Psoas muscle (tissue), 8 donors: Measurements from ENCODE around the gene FOXJ2. TPM values are rescaled to one million over a fixed set of nuclear protein-coding genes. Genes with fewer than 3 reads are reported as not detected.

ENCODE experiments used
- ATAC-seq, 4 donors: fragments of 200-7000 bp; cut with Tn5 transposase; one replicate each; pipeline ENCODE4 v1.9.1; 2020; ENCODE audit warnings: moderate library complexity in 3 of 4, mild to moderate bottlenecking in 2 of 4
- DNase-seq, 2 donors: peaks; one replicate each; pipeline ENCODE4 v3.0.0-alpha.2; 2020
- H3K27ac ChIP-seq: fragments of 200-600 bp; one replicate; pipeline ENCODE4 v1.8.0; 2022
- H3K27me3 ChIP-seq, 3 donors: fragments of 200-600 bp in 1 of 3; one replicate each; pipeline versions ENCODE4 v1.6.1 to v1.8.0; 2013 to 2022; ENCODE audit warnings: low read length in 2 of 3, mild to moderate bottlenecking in 2 of 3, moderate library complexity in 1 of 3; ENCODE audit not compliant: insufficient read depth in 3 of 3
- H3K36me3 ChIP-seq, 2 donors: fragments of 200-600 bp in 1 of 2; one replicate each; pipeline versions ENCODE4 v1.6.1 to v1.8.0; 2013 to 2022; ENCODE audit warnings: low read depth in 1 of 2, mild to moderate bottlenecking in 1 of 2, moderate library complexity in 1 of 2; ENCODE audit not compliant: insufficient read depth in 1 of 2
- H3K4me1 ChIP-seq: fragments of 200-600 bp; one replicate; pipeline ENCODE4 v1.8.0; 2022
- H3K4me3 ChIP-seq: fragments of 200-600 bp; one replicate; pipeline ENCODE4 v1.8.0; 2022; ENCODE audit warnings: mild to moderate bottlenecking
- H3K9me3 ChIP-seq: fragments of 200-600 bp; one replicate; pipeline ENCODE4 v1.8.0; 2022
- WGBS, 3 donors: extraction: QIAGEN DNeasy Blood & Tissue Kit; methylation state at CpG; one replicate each; pipeline versions ENCODE4 v1.1.6 to v1.1.7; 2013; 5-methylcytosine and 5-hydroxymethylcytosine counted together
- intact Hi-C, 2 donors: fragments of 100-400 bp; cut with DNase I; formaldehyde crosslinking; loops; one replicate each; pipeline versions ENCODE4 v1.11.0 to v1.14.2; 2022
- polyA plus RNA-seq, 3 donors: library from polyadenylated mRNA; stranded (reverse); fragments of 200-250 nt; gene quantifications; one replicate each; pipeline ENCODE4 v1.2.3, GENCODE V29; 2013
- total RNA-seq, 4 donors: library from RNA; stranded (reverse); fragmentation: NEBNext Ultra II Directional in 2 of 4; extraction: Animal tissue kit (Norgen Biotek cat#: 25700) in 2 of 4; gene quantifications; one replicate each; pipeline versions ENCODE4 v1.2.1 to v1.2.4, GENCODE V29; 2021 to 2023
- TF ChIP-seq, protein P1 (sequence below): fragments of 200-600 bp; IDR thresholded peaks from one replicate; pipeline ENCODE4 v1.8.0; 2022; ENCODE audit warnings: antibody characterized with exemption
- donor health status: healthy with polysubstance abuse.
- donor health status: DM: no; HTN: no; CAD: no; lungs with moderate emphysema.
- donor health status: Bipolar disorder and iron deficiency.
- donor health status: healthy.
- donor health status: DM: yes; HTN: yes; CAD: no.
- donor health status: DM: no; HTN: no; CAD: no.
- donor health status: DM: no; HTN: no; CAD: no.
- donor health status: DM: yes; HTN: yes; CAD: no.

The FOXJ2 gene
- total and polyA plus RNA-seq, 7 donors, result 7.9 to 51.3 (median 24.5) TPM

GRCh38 chr12:8075935-8076334 lies 43.4 kb downstream of the FOXJ2 start:
- Histone ChIP-seq H3K27me3 (no peaks in the 10 kb centered on the region), H3K27ac (no peak overlapping the region), H3K4me3 (no peak overlapping the region), H3K4me1 (peaks cover 8% of the 10 kb centered on the region), H3K36me3 (no peaks in the 10 kb centered on the region), H3K9me3 (no peaks in the 10 kb centered on the region)
- TF ChIP-seq, protein P1, sequence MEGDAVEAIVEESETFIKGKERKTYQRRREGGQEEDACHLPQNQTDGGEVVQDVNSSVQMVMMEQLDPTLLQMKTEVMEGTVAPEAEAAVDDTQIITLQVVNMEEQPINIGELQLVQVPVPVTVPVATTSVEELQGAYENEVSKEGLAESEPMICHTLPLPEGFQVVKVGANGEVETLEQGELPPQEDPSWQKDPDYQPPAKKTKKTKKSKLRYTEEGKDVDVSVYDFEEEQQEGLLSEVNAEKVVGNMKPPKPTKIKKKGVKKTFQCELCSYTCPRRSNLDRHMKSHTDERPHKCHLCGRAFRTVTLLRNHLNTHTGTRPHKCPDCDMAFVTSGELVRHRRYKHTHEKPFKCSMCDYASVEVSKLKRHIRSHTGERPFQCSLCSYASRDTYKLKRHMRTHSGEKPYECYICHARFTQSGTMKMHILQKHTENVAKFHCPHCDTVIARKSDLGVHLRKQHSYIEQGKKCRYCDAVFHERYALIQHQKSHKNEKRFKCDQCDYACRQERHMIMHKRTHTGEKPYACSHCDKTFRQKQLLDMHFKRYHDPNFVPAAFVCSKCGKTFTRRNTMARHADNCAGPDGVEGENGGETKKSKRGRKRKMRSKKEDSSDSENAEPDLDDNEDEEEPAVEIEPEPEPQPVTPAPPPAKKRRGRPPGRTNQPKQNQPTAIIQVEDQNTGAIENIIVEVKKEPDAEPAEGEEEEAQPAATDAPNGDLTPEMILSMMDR, result no peak
- 83 to 87% (median 84%) methylated on average over 6 of the region's 6 CpGs for WGBS, 3 donors
- ATAC-seq (no peak), DNase-seq (no peak)
- intact Hi-C loops, result no loop called here

DNA sequence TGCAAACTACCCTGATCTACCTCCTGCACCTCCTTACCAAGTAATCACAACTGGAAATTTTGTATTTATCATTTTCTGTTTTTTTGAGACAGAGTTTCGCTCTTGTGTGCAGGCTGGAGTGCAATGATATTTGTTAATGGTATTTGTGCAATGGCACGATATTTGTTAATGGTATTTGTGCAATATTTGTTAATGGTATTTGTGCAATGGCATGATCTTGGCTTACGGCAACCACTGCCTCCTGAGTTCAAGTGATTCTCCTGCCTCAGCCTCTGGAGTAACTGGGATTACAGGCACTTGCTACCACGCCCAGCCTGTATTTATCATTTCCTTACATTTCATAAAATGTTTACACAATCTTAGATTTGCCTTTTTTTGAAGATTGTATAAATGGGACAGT lies 43.9 kb downstream of the FOXJ2 start:
- Histone ChIP-seq H3K27ac (no peak overlapping the region), H3K9me3 (no peaks in the 10 kb centered on the region), H3K36me3 (no peaks in the 10 kb centered on the region), H3K4me3 (no peak overlapping the region), H3K4me1 (peaks cover 11% of the 10 kb centered on the region), H3K27me3 (no peaks in the 10 kb centered on the region)
- WGBS, 3 donors, result 88 to 92% (median 89%) methylated on average over 4 of the region's 4 CpGs
- TF ChIP-seq, protein P1, result no peak
- ATAC-seq, result no peak
- DNase-seq, result no peak
- intact Hi-C loops, result no loop called here

- intact Hi-C loops, result no loop called here
- H3K36me3 ChIP-seq, result no peaks in the 10 kb centered on the region
- 46 to 57% (median 54%) methylated on average over 4 of the region's 4 CpGs for WGBS, 3 donors
Measured at GRCh38 chr12:8077207-8077606, 44.7 kb downstream of the FOXJ2 start.

DNA sequence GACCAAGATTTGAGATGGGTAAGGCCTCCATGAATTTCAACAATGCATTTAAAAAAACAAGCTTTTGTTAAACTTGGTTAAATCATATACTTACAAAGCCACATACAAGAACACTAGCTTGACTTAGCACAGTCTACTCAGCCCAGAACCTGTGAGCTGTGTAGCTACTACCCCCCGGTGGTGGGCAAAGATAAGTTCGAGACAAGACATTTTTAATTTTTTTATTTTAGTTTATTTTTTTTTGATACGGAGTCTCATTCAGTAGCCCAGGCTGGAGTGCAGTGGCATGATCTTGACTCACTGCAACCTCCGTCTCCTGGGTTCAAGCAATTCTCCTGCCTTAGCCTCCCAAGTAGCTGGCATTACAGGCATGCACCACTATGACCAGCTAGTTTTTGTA lies 45.9 kb downstream of the FOXJ2 start:
- DNase-seq (no peak), ATAC-seq (no peak)
- Histone ChIP-seq H3K9me3 (no peaks in the 10 kb centered on the region), H3K4me1 (peaks cover 17% of the 10 kb centered on the region), H3K27ac (no peak overlapping the region), H3K36me3 (no peaks in the 10 kb centered on the region), H3K4me3 (no peak overlapping the region), H3K27me3 (no peaks in the 10 kb centered on the region)
- 35 to 38% (median 37%) methylated on average over 4 of the region's 4 CpGs for WGBS, 3 donors
- TF ChIP-seq, protein P1, result peak; percentile 33
- intact Hi-C loops, result no loop called here

More at GRCh38 chr12:8077207-8077606, 44.7 kb downstream of the FOXJ2 start:
- peaks cover 11% of the 10 kb centered on the region for H3K4me1 ChIP-seq
- no peak overlapping the region for H3K27ac ChIP-seq
- H3K9me3 ChIP-seq, result no peaks in the 10 kb centered on the region
- H3K4me3 ChIP-seq, result no peak overlapping the region
- DNase-seq (no peak), ATAC-seq (no peak)
- H3K27me3 ChIP-seq, result no peaks in the 10 kb centered on the region
- TF ChIP-seq, protein P1, result no peak

- intact Hi-C loops, result no loop called here
- TF ChIP-seq, protein P1, result no peak
- no peaks in the 10 kb centered on the region for H3K9me3 ChIP-seq
- no peak overlapping the region for H3K27ac ChIP-seq
- no peak for ATAC-seq
- H3K4me3 ChIP-seq, result no peak overlapping the region
- H3K27me3 ChIP-seq, result no peaks in the 10 kb centered on the region
- peaks cover 22% of the 10 kb centered on the region for H3K4me1 ChIP-seq
- WGBS, 3 donors, result 70 to 85% (median 81%) methylated on average over 2 of the region's 2 CpGs
- H3K36me3 ChIP-seq, result no peaks in the 10 kb centered on the region
- DNase-seq, result no peak
Measured at GRCh38 chr12:8078916-8079315, 46.4 kb downstream of the FOXJ2 start.
